Measurements from ENCODE around the gene USP19. TPM values are rescaled to one million over a fixed set of nuclear protein-coding genes. Genes with fewer than 3 reads are reported as not detected.

The USP19 gene
- total and polyA plus RNA-seq, 9 donors = 26.8 to 40.3 (median 34.3) TPM

- Histone ChIP-seq H3K9me3 (replicated peaks; ENCODE audit: control insufficient read depth, low read depth, low read length) (no peaks in the 10 kb centered on the region), H3K27me3 (ENCODE audit: control insufficient read depth, insufficient read depth, low read length) (no peaks in the 10 kb centered on the region), H3K4me3 (ENCODE audit: low read length) (no peak overlapping the region), H3K27ac (ENCODE audit: low read length) (no peak overlapping the region), H3K4me1 (ENCODE audit: control insufficient read depth, insufficient read depth, low read length) (peaks cover 11% of the 10 kb centered on the region), H3K36me3 (ENCODE audit: control insufficient read depth, insufficient read depth, low read length) (peaks cover 27% of the 10 kb centered on the region)
- DNase-seq = no peak
- WGBS (ENCODE audit: insufficient coverage) = 100% methylated on average over 1 of the region's 2 CpGs
Observed at GRCh38 chr3:49161197-49161596, 40.6 kb upstream of the USP19 start.

- Histone ChIP-seq H3K27me3 (ENCODE audit: control insufficient read depth, insufficient read depth, low read length) (no peaks in the 10 kb centered on the region), H3K36me3 (ENCODE audit: control insufficient read depth, insufficient read depth, low read length) (peaks cover 23% of the 10 kb centered on the region), H3K4me3 (ENCODE audit: low read length) (no peak overlapping the region), H3K9me3 (replicated peaks; ENCODE audit: control insufficient read depth, low read depth, low read length) (no peaks in the 10 kb centered on the region), H3K4me1 (ENCODE audit: control insufficient read depth, insufficient read depth, low read length) (no peaks in the 10 kb centered on the region), H3K27ac (ENCODE audit: low read length) (no peak overlapping the region)
- no peak for DNase-seq
- WGBS (ENCODE audit: insufficient coverage) = 58% methylated on average over 2 of the region's 2 CpGs
Observed at GRCh38 chr3:49158792-49159191, 38.2 kb upstream of the USP19 start.

GRCh38 chr3:49158103-49158709 lies 37.6 kb upstream of the USP19 start:
- Histone ChIP-seq H3K4me3 (ENCODE audit: low read length) (no peak overlapping the region), H3K9me3 (replicated peaks; ENCODE audit: control insufficient read depth, low read depth, low read length) (no peaks in the 10 kb centered on the region), H3K4me1 (ENCODE audit: control insufficient read depth, insufficient read depth, low read length) (no peaks in the 10 kb centered on the region), H3K27ac (ENCODE audit: low read length) (no peak overlapping the region), H3K27me3 (ENCODE audit: control insufficient read depth, insufficient read depth, low read length) (no peaks in the 10 kb centered on the region), H3K36me3 (ENCODE audit: control insufficient read depth, insufficient read depth, low read length) (peaks cover 17% of the 10 kb centered on the region)
- WGBS (ENCODE audit: insufficient coverage) = 45% methylated on average over 2 of the region's 5 CpGs
- no peak for DNase-seq

- WGBS (ENCODE audit: insufficient coverage) = no CpG with 5 or more reads among the region's 1 CpG
- Histone ChIP-seq H3K9me3 (replicated peaks; ENCODE audit: control insufficient read depth, low read depth, low read length) (no peaks in the 10 kb centered on the region), H3K4me3 (ENCODE audit: low read length) (no peak overlapping the region), H3K4me1 (ENCODE audit: control insufficient read depth, insufficient read depth, low read length) (no peaks in the 10 kb centered on the region), H3K27me3 (ENCODE audit: control insufficient read depth, insufficient read depth, low read length) (no peaks in the 10 kb centered on the region), H3K27ac (ENCODE audit: low read length) (no peak overlapping the region), H3K36me3 (ENCODE audit: control insufficient read depth, insufficient read depth, low read length) (peaks cover 9% of the 10 kb centered on the region)
- DNase-seq = no peak
Observed at GRCh38 chr3:49157289-49157688, 36.7 kb upstream of the USP19 start.

- DNase-seq = no peak
- Histone ChIP-seq H3K36me3 (ENCODE audit: control insufficient read depth, insufficient read depth, low read length) (no peaks in the 10 kb centered on the region), H3K27me3 (ENCODE audit: control insufficient read depth, insufficient read depth, low read length) (no peaks in the 10 kb centered on the region), H3K4me3 (ENCODE audit: low read length) (no peak overlapping the region), H3K4me1 (ENCODE audit: control insufficient read depth, insufficient read depth, low read length) (no peaks in the 10 kb centered on the region), H3K27ac (ENCODE audit: low read length) (no peak overlapping the region), H3K9me3 (replicated peaks; ENCODE audit: control insufficient read depth, low read depth, low read length) (no peaks in the 10 kb centered on the region)
- WGBS (ENCODE audit: insufficient coverage) = 100% methylated on average over 1 of the region's 3 CpGs
Observed at GRCh38 chr3:49153349-49153912, 32.8 kb upstream of the USP19 start.

- DNase-seq = no peak
- Histone ChIP-seq H3K27ac (ENCODE audit: low read length) (no peak overlapping the region), H3K27me3 (ENCODE audit: control insufficient read depth, insufficient read depth, low read length) (no peaks in the 10 kb centered on the region), H3K4me1 (ENCODE audit: control insufficient read depth, insufficient read depth, low read length) (no peaks in the 10 kb centered on the region), H3K9me3 (replicated peaks; ENCODE audit: control insufficient read depth, low read depth, low read length) (no peaks in the 10 kb centered on the region), H3K36me3 (ENCODE audit: control insufficient read depth, insufficient read depth, low read length) (no peaks in the 10 kb centered on the region), H3K4me3 (ENCODE audit: low read length) (no peak overlapping the region)
- 81% methylated on average over 2 of the region's 2 CpGs for WGBS (ENCODE audit: insufficient coverage)
Observed at GRCh38 chr3:49151610-49152009, 31.0 kb upstream of the USP19 start.

- no peaks in the 10 kb centered on the region for H3K4me1 ChIP-seq (ENCODE audit: control insufficient read depth, insufficient read depth, low read length)
- H3K27me3 ChIP-seq (ENCODE audit: control insufficient read depth, insufficient read depth, low read length) = no peaks in the 10 kb centered on the region
- H3K9me3 ChIP-seq (replicated peaks; ENCODE audit: control insufficient read depth, low read depth, low read length) = no peaks in the 10 kb centered on the region
- no peak overlapping the region for H3K27ac ChIP-seq (ENCODE audit: low read length)
- no peak for DNase-seq
- WGBS (ENCODE audit: insufficient coverage) = no CpG with 5 or more reads among the region's 5 CpGs
- no peak overlapping the region for H3K4me3 ChIP-seq (ENCODE audit: low read length)
- H3K36me3 ChIP-seq (ENCODE audit: control insufficient read depth, insufficient read depth, low read length) = no peaks in the 10 kb centered on the region
Observed at GRCh38 chr3:49148159-49148558, 27.5 kb upstream of the USP19 start.

GRCh38 chr3:49140080-49140479 lies 19.5 kb upstream of the USP19 start:
- Histone ChIP-seq H3K4me1 (ENCODE audit: control insufficient read depth, insufficient read depth, low read length) (no peaks in the 10 kb centered on the region), H3K36me3 (ENCODE audit: control insufficient read depth, insufficient read depth, low read length) (no peaks in the 10 kb centered on the region), H3K27me3 (ENCODE audit: control insufficient read depth, insufficient read depth, low read length) (peaks cover 4% of the 10 kb centered on the region), H3K9me3 (replicated peaks; ENCODE audit: control insufficient read depth, low read depth, low read length) (no peaks in the 10 kb centered on the region), H3K4me3 (ENCODE audit: low read length) (no peak overlapping the region), H3K27ac (ENCODE audit: low read length) (no peak overlapping the region)
- no CpG with 5 or more reads among the region's 3 CpGs for WGBS (ENCODE audit: insufficient coverage)
- no peak for DNase-seq

GRCh38 chr3:49135499-49135898 lies 14.9 kb upstream of the USP19 start:
- H3K4me3 ChIP-seq (ENCODE audit: low read length) = no peak overlapping the region
- H3K27ac ChIP-seq (ENCODE audit: low read length) = no peak overlapping the region
- no peak for DNase-seq
- peaks cover 27% of the 10 kb centered on the region for H3K4me1 ChIP-seq (ENCODE audit: control insufficient read depth, insufficient read depth, low read length)
- H3K27me3 ChIP-seq (ENCODE audit: control insufficient read depth, insufficient read depth, low read length) = peaks cover 4% of the 10 kb centered on the region
- H3K9me3 ChIP-seq (replicated peaks; ENCODE audit: control insufficient read depth, low read depth, low read length) = no peaks in the 10 kb centered on the region
- 89% methylated on average over 4 of the region's 4 CpGs for whole genome bisulfite sequencing (ENCODE audit: insufficient coverage)
- peaks cover 14% of the 10 kb centered on the region for H3K36me3 ChIP-seq (ENCODE audit: control insufficient read depth, insufficient read depth, low read length)

GRCh38 chr3:49134471-49135265 lies 14.0 kb upstream of the USP19 start:
- Histone ChIP-seq H3K4me3 (ENCODE audit: low read length) (no peak overlapping the region), H3K27me3 (ENCODE audit: control insufficient read depth, insufficient read depth, low read length) (no peaks in the 10 kb centered on the region), H3K4me1 (ENCODE audit: control insufficient read depth, insufficient read depth, low read length) (peaks cover 33% of the 10 kb centered on the region), H3K36me3 (ENCODE audit: control insufficient read depth, insufficient read depth, low read length) (peaks cover 22% of the 10 kb centered on the region), H3K27ac (ENCODE audit: low read length) (no peak overlapping the region), H3K9me3 (replicated peaks; ENCODE audit: control insufficient read depth, low read depth, low read length) (no peaks in the 10 kb centered on the region)
- no peak for DNase-seq
- WGBS (ENCODE audit: insufficient coverage) = 51% methylated on average over 3 of the region's 3 CpGs
